GM21576 (cell line): Measurements from ENCODE around the gene HMGB1.

Source experiments
- ATAC-seq: cut with Tn5 transposase; IDR thresholded peaks from one replicate; pipeline ENCODE4 v1.9.1; 2021; ENCODE audit warnings: mild to moderate bottlenecking, moderate library complexity; ENCODE audit not compliant: unreplicated experiment

Gene HMGB1

GRCh38 chr13:30406779-30407416 lies 58.8 kb downstream of the HMGB1 start:
- no peak for ATAC-seq
